Neural progenitor cell (in vitro differentiated cells): ENCODE data around the gene PNMA6E. TPM values are rescaled to one million over a fixed set of nuclear protein-coding genes. Genes with fewer than 3 reads are reported as not detected.
"Not testable (repeated sequence)": the region's sequence is repeated elsewhere in the genome, so short reads cannot be mapped to it uniquely, and the experiment has no call there.

Source experiments
- DNase-seq: peaks from one replicate; pipeline ENCODE4 v3.0.0-alpha.2; 2016; ENCODE audit warnings: low spot score
- H2AFZ ChIP-seq: fragments of 200-600 bp; sonication (generic); replicated peaks from 2 replicates; pipeline ENCODE4 v1.6.1; 2016; ENCODE audit warnings: antibody characterized with exemption
- H3F3A ChIP-seq: fragments of 200-600 bp; sonication (generic); 2 replicates; pipeline ENCODE4 v1.6.1; 2016; ENCODE audit warnings: antibody characterized with exemption, low read depth
- H3K27ac ChIP-seq: fragments of 200-600 bp; sonication (generic); 2 replicates; pipeline ENCODE4 v1.5.1; 2016; ENCODE audit warnings: mild to moderate bottlenecking
- H3K27me3 ChIP-seq: fragments of 200-600 bp; sonication (generic); 2 replicates; pipeline ENCODE4 v1.6.1; 2016; ENCODE audit warnings: mild to moderate bottlenecking, moderate library complexity
- H3K36me3 ChIP-seq: fragments of 200-600 bp; sonication (generic); 2 replicates; pipeline ENCODE4 v1.5.1; 2016
- H3K4me1 ChIP-seq: fragments of 200-600 bp; sonication (generic); 2 replicates; pipeline ENCODE4 v1.6.1; 2016; ENCODE audit warnings: mixed run types
- H3K4me2 ChIP-seq: fragments of 200-600 bp; sonication (generic); 2 replicates; pipeline ENCODE4 v1.6.1; 2016
- H3K4me3 ChIP-seq: fragments of 200-600 bp; sonication (generic); 2 replicates; pipeline ENCODE4 v1.5.1; 2016
- H3K79me2 ChIP-seq: fragments of 200-600 bp; sonication (generic); 2 replicates; pipeline ENCODE4 v1.6.1; 2016; ENCODE audit warnings: low read depth
- H3K9ac ChIP-seq: fragments of 200-600 bp; sonication (generic); 2 replicates; pipeline ENCODE4 v1.6.1; 2016
- H3K9me3 ChIP-seq: fragments of 200-600 bp; sonication (generic); 2 replicates; pipeline ENCODE4 v1.5.1; 2016; ENCODE audit warnings: low read depth
- H4K20me1 ChIP-seq: fragments of 200-600 bp; sonication (generic); 2 replicates; pipeline ENCODE4 v1.6.1; 2016; ENCODE audit warnings: low read depth
- H3K27ac Mint-ChIP-seq: 3 replicates; pipeline ENCODE4 v1.8.0; 2021; ENCODE audit warnings: mixed read lengths
- H3K27me3 Mint-ChIP-seq: 2 replicates; pipeline ENCODE4 v1.8.0; 2022; ENCODE audit warnings: low read depth, mild to moderate bottlenecking, inconsistent platforms, moderate library complexity, mixed read lengths; ENCODE audit not compliant: insufficient read depth
- H3K36me3 Mint-ChIP-seq: 3 replicates; pipeline ENCODE4 v1.8.0; 2021; ENCODE audit warnings: mixed read lengths
- H3K4me1 Mint-ChIP-seq: 3 replicates; pipeline ENCODE4 v1.8.0; 2021; ENCODE audit warnings: mixed read lengths
- H3K4me3 Mint-ChIP-seq: 3 replicates; pipeline ENCODE4 v1.8.0; 2021; ENCODE audit warnings: mild to moderate bottlenecking, moderate library complexity, mixed read lengths
- H3K9me3 Mint-ChIP-seq: 3 replicates; pipeline ENCODE4 v1.8.0; 2020; ENCODE audit warnings: mixed read lengths
- CTCF ChIP-seq: fragments of 200-600 bp; sonication (generic); IDR thresholded peaks from 2 replicates; pipeline ENCODE4 v1.5.1; 2017; ENCODE audit warnings: antibody characterized with exemption, mild to moderate bottlenecking
- EZH2 ChIP-seq: fragments of 200-600 bp; sonication (generic); IDR thresholded peaks from 2 replicates; pipeline ENCODE4 v1.6.1; 2017; ENCODE audit warnings: antibody characterized with exemption, mild to moderate bottlenecking, moderate library complexity
- EZH2phosphoT487 ChIP-seq: fragments of 200-600 bp; sonication (generic); IDR thresholded peaks from 2 replicates; pipeline ENCODE4 v1.6.1; 2017; ENCODE audit warnings: antibody characterized with exemption
- total RNA-seq: library from RNA; depleted of rRNA; stranded (reverse); fragments of >200 nt; gene quantifications from 2 replicates; pipeline ENCODE4 v1.2.3, GENCODE V29; 2015; ENCODE audit warnings: low replicate concordance

The PNMA6E gene
- total RNA-seq, 1 donor from 2014 or later: not detected

DNA sequence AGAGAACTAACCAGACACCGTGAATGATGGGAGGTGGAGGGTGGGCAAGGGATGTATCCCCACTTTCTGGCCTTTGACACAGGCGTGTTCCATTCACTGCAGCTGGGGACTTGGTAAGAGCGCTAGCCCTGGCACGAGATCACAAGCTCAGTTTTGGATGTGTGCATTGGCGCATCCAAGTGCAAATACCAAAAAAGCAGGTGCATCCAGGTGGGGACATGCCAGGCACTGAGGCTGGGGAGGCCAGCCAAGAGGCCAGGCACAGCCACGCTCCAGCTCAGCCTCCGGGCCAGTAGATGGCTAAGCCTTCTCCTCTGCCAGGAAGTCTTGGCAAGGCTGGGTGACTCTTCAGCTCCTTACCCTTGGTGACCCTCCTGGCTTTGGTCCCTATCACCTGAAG lies 5.8 kb upstream of the PNMA6E start:
- DNase-seq: no peak
- no peaks in the 10 kb centered on the region for H3K79me2 ChIP-seq
- no peak for TF ChIP-seq EZH2phosphoT487
- TF ChIP-seq EZH2: no peak
- H3F3A ChIP-seq: no peaks in the 10 kb centered on the region
- no peaks in the 10 kb centered on the region for H3K36me3 Mint-ChIP-seq
- H3K9ac ChIP-seq: no peak overlapping the region
- no peak overlapping the region for H3K4me3 ChIP-seq
- H3K27me3 Mint-ChIP-seq: peaks cover 8% of the 10 kb centered on the region
- peaks cover 4% of the 10 kb centered on the region for H3K4me1 Mint-ChIP-seq
- no peaks in the 10 kb centered on the region for H3K9me3 ChIP-seq
- H3K27ac ChIP-seq: no peak overlapping the region
- H3K27me3 ChIP-seq: peaks cover 19% of the 10 kb centered on the region
- H3K9me3 Mint-ChIP-seq: peaks cover 32% of the 10 kb centered on the region
- no peaks in the 10 kb centered on the region for H3K4me1 ChIP-seq
- no peak overlapping the region for H3K4me2 ChIP-seq
- H3K36me3 ChIP-seq: no peaks in the 10 kb centered on the region
- no peak overlapping the region for H3K4me3 Mint-ChIP-seq
- H4K20me1 ChIP-seq: no peaks in the 10 kb centered on the region
- no peak overlapping the region for H3K27ac Mint-ChIP-seq
- no peak overlapping the region for H2AFZ ChIP-seq

GRCh38 chrX:153406011-153406410 lies 4.9 kb upstream of the PNMA6E start:
- Histone ChIP-seq H3K36me3 (no peaks in the 10 kb centered on the region), H3K4me1 (no peaks in the 10 kb centered on the region), H2AFZ (no peak overlapping the region), H3K9ac (no peak overlapping the region), H4K20me1 (no peaks in the 10 kb centered on the region), H3K4me3 (no peak overlapping the region), H3K9me3 (no peaks in the 10 kb centered on the region), H3K27ac (no peak overlapping the region), H3K4me2 (no peak overlapping the region), H3K27me3 (peaks cover 10% of the 10 kb centered on the region), H3F3A (no peaks in the 10 kb centered on the region), H3K79me2 (no peaks in the 10 kb centered on the region)
- no peak overlapping the region for H3K4me3 Mint-ChIP-seq
- no peak for DNase-seq
- no peaks in the 10 kb centered on the region for H3K36me3 Mint-ChIP-seq
- peaks cover 3% of the 10 kb centered on the region for H3K4me1 Mint-ChIP-seq
- H3K9me3 Mint-ChIP-seq: peaks cover 39% of the 10 kb centered on the region
- no peak overlapping the region for H3K27ac Mint-ChIP-seq
- no peak for TF ChIP-seq CTCF
- TF ChIP-seq EZH2: no peak
- no peak for TF ChIP-seq EZH2phosphoT487
- peaks cover 8% of the 10 kb centered on the region for H3K27me3 Mint-ChIP-seq

DNA sequence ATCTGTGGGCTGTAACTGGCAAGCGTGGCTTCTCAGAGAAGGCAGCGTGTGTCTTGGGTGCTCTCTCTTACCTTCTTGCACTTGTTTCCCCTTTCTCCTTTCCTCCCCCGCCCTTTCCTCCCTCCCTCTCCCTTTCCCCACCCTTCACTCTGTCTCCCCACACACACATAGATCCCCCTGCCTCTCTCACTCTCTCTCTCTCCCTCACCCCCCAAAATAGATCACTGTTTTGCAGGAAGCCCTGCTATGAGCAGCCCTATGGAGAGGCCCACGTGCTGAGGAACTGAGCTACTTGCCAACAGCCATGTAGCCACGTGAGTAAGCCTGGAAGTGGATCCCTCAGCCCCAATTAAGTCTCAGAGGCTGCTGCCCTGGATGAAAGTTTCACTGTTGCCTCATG lies 4.3 kb upstream of the PNMA6E start:
- H3K27me3 Mint-ChIP-seq: peaks cover 4% of the 10 kb centered on the region
- peaks cover 35% of the 10 kb centered on the region for H3K9me3 Mint-ChIP-seq

DNA sequence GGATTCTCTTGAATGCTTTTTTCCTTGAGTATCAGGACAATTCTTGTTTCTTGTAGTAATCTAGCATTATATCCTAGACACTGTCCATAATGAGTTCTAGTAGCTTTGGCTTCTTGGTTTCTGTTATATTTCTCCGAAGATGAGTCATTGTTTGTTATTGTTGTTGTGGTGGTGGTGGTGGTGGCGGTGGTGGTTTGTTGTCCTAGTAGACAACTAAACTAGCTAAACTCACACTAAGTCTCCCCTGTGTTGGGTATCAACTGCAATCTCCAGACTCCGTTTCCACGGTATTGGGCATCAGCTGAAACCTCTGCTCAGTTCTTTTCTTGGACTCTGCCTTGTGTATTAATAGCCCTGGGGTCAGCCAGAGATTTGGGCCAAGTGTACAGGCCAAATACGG lies 3.2 kb upstream of the PNMA6E start:
- H3K36me3 ChIP-seq, H3K27ac Mint-ChIP-seq: not testable (repeated sequence)
- peaks cover 36% of the 10 kb centered on the region for H3K9me3 Mint-ChIP-seq

More for the DNA sequence above, 4.3 kb upstream of the PNMA6E start:
- Histone ChIP-seq H2AFZ (no peak overlapping the region), H3K9ac (no peak overlapping the region), H3K36me3 (no peaks in the 10 kb centered on the region), H3K27ac (no peak overlapping the region), H3K4me3 (no peak overlapping the region), H3K4me2 (no peak overlapping the region), H3K27me3 (peaks cover 4% of the 10 kb centered on the region), H3K4me1 (no peaks in the 10 kb centered on the region), H4K20me1 (no peaks in the 10 kb centered on the region), H3K79me2 (no peaks in the 10 kb centered on the region), H3F3A (no peaks in the 10 kb centered on the region), H3K9me3 (no peaks in the 10 kb centered on the region)
- no peak overlapping the region for H3K4me3 Mint-ChIP-seq
- TF ChIP-seq CTCF: no peak
- no peak for TF ChIP-seq EZH2phosphoT487
- no peak for TF ChIP-seq EZH2
- no peak for DNase-seq
- H3K36me3 Mint-ChIP-seq: no peaks in the 10 kb centered on the region
- H3K4me1 Mint-ChIP-seq: no peaks in the 10 kb centered on the region
- no peak overlapping the region for H3K27ac Mint-ChIP-seq

More for the DNA sequence above, 3.2 kb upstream of the PNMA6E start:
- not testable (repeated sequence) for DNase-seq, H3K9me3 ChIP-seq, H3K36me3 Mint-ChIP-seq, H4K20me1 ChIP-seq, H3K4me3 Mint-ChIP-seq, H3K79me2 ChIP-seq, H3K27ac ChIP-seq, H2AFZ ChIP-seq, H3K4me1 ChIP-seq, H3K4me1 Mint-ChIP-seq, H3K27me3 ChIP-seq, H3F3A ChIP-seq, H3K9ac ChIP-seq, H3K27me3 Mint-ChIP-seq, H3K4me3 ChIP-seq, H3K4me2 ChIP-seq
